Measurements from ENCODE around the gene TARBP1. TPM values are rescaled to one million over a fixed set of nuclear protein-coding genes. Genes with fewer than 3 reads are reported as not detected.

The TARBP1 gene
- total and polyA plus RNA-seq, 2 of the 13 experiments (the other 11 are each of a cell fraction or from before 2014, with no cell fraction given): 37.7 to 67.0 TPM

- TF ChIP-seq HBP1 (CRISPR knock-in tag; IDR thresholded peaks at IDR 0.05; ENCODE audit: low read depth) (0 out of 2 replicates have a peak, but pooled peaks have one; percentile 33), FLYWCH1 (CRISPR knock-in tag; IDR thresholded peaks at IDR 0.05) (no peak), EHMT2 (IDR thresholded peaks at IDR 0.05; ENCODE audit: borderline replicate concordance, low read depth, low read length) (peak; percentile 29; the same call in 1 of the 2 replicates), KAT8 (CRISPR knock-in tag; IDR thresholded peaks at IDR 0.05) (peak; percentile 53; the same call in 1 of the 2 replicates), BORCS8-MEF2B (CRISPR knock-in tag; IDR thresholded peaks at IDR 0.05) (peak; percentile 91), PHF21A (CRISPR knock-in tag; IDR thresholded peaks at IDR 0.05) (peak; percentile 67; the same call in 1 of the 2 replicates), HMGXB3 (CRISPR knock-in tag; IDR thresholded peaks at IDR 0.05; ENCODE audit: borderline replicate concordance) (0 out of 2 replicates have a peak, but pooled peaks have one; percentile 25), ZSCAN5A (CRISPR knock-in tag; IDR thresholded peaks at IDR 0.05; ENCODE audit: borderline replicate concordance) (peak; percentile 37; the same call in 1 of the 2 replicates), ZNF609 (CRISPR knock-in tag; IDR thresholded peaks at IDR 0.05; ENCODE audit: borderline replicate concordance) (peak; percentile 34; the same call in 1 of the 2 replicates), ZFY (CRISPR knock-in tag; IDR thresholded peaks at IDR 0.05) (peak; percentile 68), ZGPAT (CRISPR knock-in tag; IDR thresholded peaks at IDR 0.05) (peak; percentile 72; the same call in 1 of the 2 replicates)
These were observed 20.4 kb upstream of the TARBP1 start (continued) for GRCh38 chr1:234499119-234499942.
